ENCODE data around the gene KIAA0513.

DNA sequence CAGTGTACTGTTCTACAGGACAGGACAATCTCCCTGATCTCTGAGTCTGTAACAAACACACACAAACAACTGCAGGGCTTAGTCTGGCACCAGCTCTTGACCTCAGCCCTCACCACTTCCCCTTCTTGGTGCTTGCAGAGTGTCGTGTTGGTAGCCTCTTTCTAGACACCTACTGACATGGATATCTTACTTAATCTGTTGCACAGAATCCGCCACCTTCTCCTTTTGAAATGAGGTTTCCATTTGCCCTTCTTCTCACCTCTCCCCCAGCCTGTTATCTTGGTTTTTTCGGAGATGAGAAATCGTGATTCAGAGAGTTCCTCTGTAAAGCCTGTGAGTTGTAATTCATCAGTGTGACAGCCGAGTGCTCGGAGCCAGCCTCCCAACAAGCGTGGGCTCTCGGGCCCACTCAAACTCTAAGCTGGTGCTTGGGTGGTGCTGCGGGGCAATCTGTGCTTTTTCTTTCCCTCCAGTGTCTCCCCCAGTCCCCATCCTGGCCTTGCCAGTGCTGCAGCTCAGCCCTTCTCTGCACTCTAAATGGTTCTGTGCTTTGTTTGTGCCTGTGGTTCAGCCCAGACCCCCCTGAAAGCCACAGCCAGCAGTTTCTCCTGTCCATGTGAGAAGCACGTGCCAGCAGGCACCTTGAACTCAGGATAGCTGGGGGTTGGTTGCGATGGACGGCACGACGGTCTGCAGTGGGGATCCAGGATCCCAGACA, 28.1 kb downstream of the KIAA0513 start:
- TF ChIP-seq, protein P1, sequence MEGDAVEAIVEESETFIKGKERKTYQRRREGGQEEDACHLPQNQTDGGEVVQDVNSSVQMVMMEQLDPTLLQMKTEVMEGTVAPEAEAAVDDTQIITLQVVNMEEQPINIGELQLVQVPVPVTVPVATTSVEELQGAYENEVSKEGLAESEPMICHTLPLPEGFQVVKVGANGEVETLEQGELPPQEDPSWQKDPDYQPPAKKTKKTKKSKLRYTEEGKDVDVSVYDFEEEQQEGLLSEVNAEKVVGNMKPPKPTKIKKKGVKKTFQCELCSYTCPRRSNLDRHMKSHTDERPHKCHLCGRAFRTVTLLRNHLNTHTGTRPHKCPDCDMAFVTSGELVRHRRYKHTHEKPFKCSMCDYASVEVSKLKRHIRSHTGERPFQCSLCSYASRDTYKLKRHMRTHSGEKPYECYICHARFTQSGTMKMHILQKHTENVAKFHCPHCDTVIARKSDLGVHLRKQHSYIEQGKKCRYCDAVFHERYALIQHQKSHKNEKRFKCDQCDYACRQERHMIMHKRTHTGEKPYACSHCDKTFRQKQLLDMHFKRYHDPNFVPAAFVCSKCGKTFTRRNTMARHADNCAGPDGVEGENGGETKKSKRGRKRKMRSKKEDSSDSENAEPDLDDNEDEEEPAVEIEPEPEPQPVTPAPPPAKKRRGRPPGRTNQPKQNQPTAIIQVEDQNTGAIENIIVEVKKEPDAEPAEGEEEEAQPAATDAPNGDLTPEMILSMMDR (IDR thresholded peaks at IDR 0.05) = no peak
- TF ChIP-seq POLR2A (IDR thresholded peaks at IDR 0.05) = no peak

Data from heart left ventricle (tissue), 13 donors.